ENCODE measurements around the gene MATCAP1. TPM values are rescaled to one million over a fixed set of nuclear protein-coding genes. Genes with fewer than 3 reads are reported as not detected.

Gene MATCAP1
- total RNA-seq, 1 experiment from 2014 or later, result 22.2 TPM

DNA sequence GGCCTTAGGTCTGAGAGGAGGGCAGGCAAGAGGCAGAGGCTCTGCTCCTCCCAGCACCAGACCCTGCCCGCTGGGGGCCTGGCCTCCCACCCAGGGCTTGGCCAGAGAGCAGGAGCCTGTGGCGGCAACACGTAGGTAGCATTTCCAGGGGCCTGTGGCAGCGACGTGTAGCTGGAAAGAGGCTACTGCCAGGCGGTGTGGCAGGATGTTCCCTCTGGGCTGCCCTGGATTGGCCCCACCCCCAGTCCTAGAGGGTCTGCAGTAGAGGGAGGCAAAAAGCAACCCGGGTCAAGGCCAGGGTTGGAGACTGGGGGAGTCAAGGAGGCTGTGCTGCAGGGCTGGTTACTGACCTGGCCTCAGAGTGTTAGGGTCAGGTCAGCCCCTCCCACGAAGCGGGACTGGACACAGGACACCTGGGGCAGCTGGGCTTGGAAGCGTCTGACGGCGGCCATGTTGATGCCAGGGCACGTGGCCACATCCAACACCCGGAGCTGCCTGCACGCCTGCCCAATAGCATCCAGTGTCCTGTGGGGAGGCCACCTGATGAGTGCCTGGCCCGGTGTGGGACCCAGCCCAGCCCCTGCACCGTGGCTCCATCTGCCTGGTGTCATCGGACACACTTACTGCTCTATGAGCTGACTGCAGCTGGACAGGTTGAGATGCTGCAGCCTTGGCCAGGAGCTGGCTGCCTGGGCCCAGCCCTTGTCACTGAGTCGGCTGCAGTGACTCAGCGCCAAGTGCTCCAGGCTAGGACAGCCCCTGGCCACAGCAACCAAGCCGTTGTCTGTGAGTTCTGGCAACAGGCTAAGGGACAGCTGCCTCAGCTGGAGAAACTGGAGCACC is 23.7 kb upstream of the MATCAP1 start:
- H3K9me3 ChIP-seq, result no peaks in the 10 kb centered on the region
- Mint-ChIP-seq H3K4me1 (ENCODE audit: low read depth, unreplicated experiment) (peaks cover 8% of the 10 kb centered on the region), H3K4me3 (ENCODE audit: unreplicated experiment) (no peak overlapping the region), H3K27me3 (ENCODE audit: insufficient read depth, unreplicated experiment) (no peaks in the 10 kb centered on the region), H3K9me3 (ENCODE audit: unreplicated experiment) (no peaks in the 10 kb centered on the region), H3K36me3 (ENCODE audit: insufficient read depth, unreplicated experiment) (peaks cover 31% of the 10 kb centered on the region), H3K27ac (ENCODE audit: unreplicated experiment) (peak overlapping the region; percentile 9)
- ChIA-PET POLR2A (interaction anchor here (1.4 kb wide), 1 partner anchor 19 kb away, joined by 3 read pairs; the partner anchor contains the start of gene TMEM208), CTCF (interaction anchor here (2.6 kb wide), 1 partner anchor 9 kb away, joined by 9 read pairs; the partner anchor contains the start of gene ELMO3)
- peaks cover 12% of the 10 kb centered on the region; the same call in 1 of the 2 replicates for H3K4me1 ChIP-seq
- no peak for DNase-seq
- H3K27me3 ChIP-seq (replicated peaks; ENCODE audit: control insufficient read depth, insufficient read depth, low read length), result no peaks in the 10 kb centered on the region
- H3K4me3 ChIP-seq (ENCODE audit: low read depth, low read length), result no peak overlapping the region
- H3K36me3 ChIP-seq (ENCODE audit: control insufficient read depth, insufficient read depth, low read length), result no peaks in the 10 kb centered on the region; the same call in 1 of the 2 replicates
- no TSS peak for BruUV-seq (replicated peaks)
- TF ChIP-seq, protein P1, sequence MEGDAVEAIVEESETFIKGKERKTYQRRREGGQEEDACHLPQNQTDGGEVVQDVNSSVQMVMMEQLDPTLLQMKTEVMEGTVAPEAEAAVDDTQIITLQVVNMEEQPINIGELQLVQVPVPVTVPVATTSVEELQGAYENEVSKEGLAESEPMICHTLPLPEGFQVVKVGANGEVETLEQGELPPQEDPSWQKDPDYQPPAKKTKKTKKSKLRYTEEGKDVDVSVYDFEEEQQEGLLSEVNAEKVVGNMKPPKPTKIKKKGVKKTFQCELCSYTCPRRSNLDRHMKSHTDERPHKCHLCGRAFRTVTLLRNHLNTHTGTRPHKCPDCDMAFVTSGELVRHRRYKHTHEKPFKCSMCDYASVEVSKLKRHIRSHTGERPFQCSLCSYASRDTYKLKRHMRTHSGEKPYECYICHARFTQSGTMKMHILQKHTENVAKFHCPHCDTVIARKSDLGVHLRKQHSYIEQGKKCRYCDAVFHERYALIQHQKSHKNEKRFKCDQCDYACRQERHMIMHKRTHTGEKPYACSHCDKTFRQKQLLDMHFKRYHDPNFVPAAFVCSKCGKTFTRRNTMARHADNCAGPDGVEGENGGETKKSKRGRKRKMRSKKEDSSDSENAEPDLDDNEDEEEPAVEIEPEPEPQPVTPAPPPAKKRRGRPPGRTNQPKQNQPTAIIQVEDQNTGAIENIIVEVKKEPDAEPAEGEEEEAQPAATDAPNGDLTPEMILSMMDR (IDR thresholded peaks at IDR 0.05; ENCODE audit: insufficient read depth in 1 of 2, low read depth in 1 of 2, low read length in 1 of 2, severe bottlenecking in 1 of 2, unreplicated experiment in 1 of 2), result no peak
- intact Hi-C loops (cut with micrococcal nuclease; ENCODE audit: unreplicated experiment), result no loop called here

GRCh38 chr16:67206838-67207248 is 23.1 kb upstream of the MATCAP1 start:
- no peak overlapping the region for H3K4me3 Mint-ChIP-seq (ENCODE audit: unreplicated experiment)
- H3K27ac Mint-ChIP-seq (ENCODE audit: unreplicated experiment), result peak overlapping the region; percentile 9
- H3K36me3 ChIP-seq (ENCODE audit: control insufficient read depth, insufficient read depth, low read length), result no peaks in the 10 kb centered on the region; the same call in 1 of the 2 replicates
- H3K9me3 ChIP-seq, result no peaks in the 10 kb centered on the region
- peaks cover 38% of the 10 kb centered on the region for H3K36me3 Mint-ChIP-seq (ENCODE audit: insufficient read depth, unreplicated experiment)
- ChIA-PET POLR2A (no interaction called here), CTCF (interaction anchor here (0.5 kb wide), 1 partner anchor 40 kb away, joined by 5 read pairs; no protein-coding TSS in a partner anchor)
- peaks cover 8% of the 10 kb centered on the region for H3K4me1 Mint-ChIP-seq (ENCODE audit: low read depth, unreplicated experiment)
- H3K4me3 ChIP-seq (ENCODE audit: low read depth, low read length), result no peak overlapping the region
- no peaks in the 10 kb centered on the region for H3K9me3 Mint-ChIP-seq (ENCODE audit: unreplicated experiment)
- no peak for DNase-seq
- TF ChIP-seq, protein P1 (IDR thresholded peaks at IDR 0.05; ENCODE audit: insufficient read depth in 1 of 2, low read depth in 1 of 2, low read length in 1 of 2, severe bottlenecking in 1 of 2, unreplicated experiment in 1 of 2), result no peak
- no peaks in the 10 kb centered on the region for H3K27me3 ChIP-seq (replicated peaks; ENCODE audit: control insufficient read depth, insufficient read depth, low read length)
- no peaks in the 10 kb centered on the region for H3K27me3 Mint-ChIP-seq (ENCODE audit: insufficient read depth, unreplicated experiment)
- peaks cover 12% of the 10 kb centered on the region; the same call in 1 of the 2 replicates for H3K4me1 ChIP-seq
- intact Hi-C loops (cut with micrococcal nuclease; ENCODE audit: unreplicated experiment), result no loop called here
- no TSS peak for BruUV-seq (replicated peaks)

DNA sequence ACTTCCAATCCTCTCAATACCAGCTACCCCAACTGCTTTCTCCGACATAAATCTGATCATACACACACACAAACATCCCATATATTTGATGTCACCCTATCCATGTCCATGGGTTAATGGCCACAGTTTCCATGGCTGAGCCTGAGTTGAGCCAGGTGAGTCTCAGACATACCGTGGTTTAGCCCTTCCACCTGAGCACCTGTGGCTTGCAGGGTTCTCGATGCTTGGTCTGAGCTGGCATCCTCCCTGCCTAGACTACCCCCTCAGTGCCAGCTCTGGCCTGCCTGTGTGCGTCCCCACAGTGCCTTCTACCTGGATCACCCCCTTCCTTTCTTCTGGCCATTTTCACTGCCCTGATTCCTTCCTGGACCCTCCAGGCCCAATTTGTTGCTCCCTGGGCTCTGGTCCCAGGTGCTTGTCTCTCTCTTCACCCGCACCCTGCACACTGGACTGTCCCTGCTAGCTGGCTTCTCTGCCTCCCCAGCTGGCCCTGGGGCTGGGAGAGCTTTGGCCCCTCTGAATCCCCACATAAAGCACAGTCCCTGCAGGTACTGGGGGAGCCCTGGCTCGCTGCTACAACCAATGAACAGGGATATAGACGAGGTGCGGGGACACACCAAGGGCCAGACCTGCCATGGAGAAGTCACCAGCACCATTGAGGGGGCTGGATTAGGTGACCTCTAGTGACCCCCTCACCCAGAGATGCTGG is 22.5 kb upstream of the MATCAP1 start:
- H3K27ac Mint-ChIP-seq (ENCODE audit: unreplicated experiment), result peak overlapping the region; percentile 9
- H3K9me3 Mint-ChIP-seq (ENCODE audit: unreplicated experiment), result no peaks in the 10 kb centered on the region
- no peak for DNase-seq
- H3K36me3 Mint-ChIP-seq (ENCODE audit: insufficient read depth, unreplicated experiment), result peaks cover 40% of the 10 kb centered on the region
- ChIA-PET POLR2A (no interaction called here), CTCF (interaction anchor here (0.5 kb wide), 1 partner anchor 40 kb away, joined by 5 read pairs; no protein-coding TSS in a partner anchor)
- TF ChIP-seq, protein P1 (IDR thresholded peaks at IDR 0.05; ENCODE audit: insufficient read depth in 1 of 2, low read depth in 1 of 2, low read length in 1 of 2, severe bottlenecking in 1 of 2, unreplicated experiment in 1 of 2), result no peak
- no peak overlapping the region for H3K4me3 ChIP-seq (ENCODE audit: low read depth, low read length)
- H3K27me3 Mint-ChIP-seq (ENCODE audit: insufficient read depth, unreplicated experiment), result no peaks in the 10 kb centered on the region
- no TSS peak for BruUV-seq (replicated peaks)
- peaks cover 12% of the 10 kb centered on the region; the same call in 1 of the 2 replicates for H3K4me1 ChIP-seq
- peaks cover 3% of the 10 kb centered on the region; the same call in 1 of the 2 replicates for H3K36me3 ChIP-seq (ENCODE audit: control insufficient read depth, insufficient read depth, low read length)
- no peak overlapping the region for H3K4me3 Mint-ChIP-seq (ENCODE audit: unreplicated experiment)
- no peaks in the 10 kb centered on the region for H3K27me3 ChIP-seq (replicated peaks; ENCODE audit: control insufficient read depth, insufficient read depth, low read length)
- intact Hi-C loops (cut with micrococcal nuclease; ENCODE audit: unreplicated experiment), result no loop called here
- H3K9me3 ChIP-seq, result no peaks in the 10 kb centered on the region
- H3K4me1 Mint-ChIP-seq (ENCODE audit: low read depth, unreplicated experiment), result peaks cover 8% of the 10 kb centered on the region

Data from Caco-2 (cell line).